Fibroblast of skin of abdomen (primary cell): ENCODE data around the gene ATG14.
"Not testable (repeated sequence)": the region's sequence is repeated elsewhere in the genome, so short reads cannot be mapped to it uniquely, and the experiment has no call there.

Source experiments
- DNase-seq: peaks from one replicate; pipeline ENCODE4 v3.0.0-alpha.2; 2013

Gene ATG14

DNA sequence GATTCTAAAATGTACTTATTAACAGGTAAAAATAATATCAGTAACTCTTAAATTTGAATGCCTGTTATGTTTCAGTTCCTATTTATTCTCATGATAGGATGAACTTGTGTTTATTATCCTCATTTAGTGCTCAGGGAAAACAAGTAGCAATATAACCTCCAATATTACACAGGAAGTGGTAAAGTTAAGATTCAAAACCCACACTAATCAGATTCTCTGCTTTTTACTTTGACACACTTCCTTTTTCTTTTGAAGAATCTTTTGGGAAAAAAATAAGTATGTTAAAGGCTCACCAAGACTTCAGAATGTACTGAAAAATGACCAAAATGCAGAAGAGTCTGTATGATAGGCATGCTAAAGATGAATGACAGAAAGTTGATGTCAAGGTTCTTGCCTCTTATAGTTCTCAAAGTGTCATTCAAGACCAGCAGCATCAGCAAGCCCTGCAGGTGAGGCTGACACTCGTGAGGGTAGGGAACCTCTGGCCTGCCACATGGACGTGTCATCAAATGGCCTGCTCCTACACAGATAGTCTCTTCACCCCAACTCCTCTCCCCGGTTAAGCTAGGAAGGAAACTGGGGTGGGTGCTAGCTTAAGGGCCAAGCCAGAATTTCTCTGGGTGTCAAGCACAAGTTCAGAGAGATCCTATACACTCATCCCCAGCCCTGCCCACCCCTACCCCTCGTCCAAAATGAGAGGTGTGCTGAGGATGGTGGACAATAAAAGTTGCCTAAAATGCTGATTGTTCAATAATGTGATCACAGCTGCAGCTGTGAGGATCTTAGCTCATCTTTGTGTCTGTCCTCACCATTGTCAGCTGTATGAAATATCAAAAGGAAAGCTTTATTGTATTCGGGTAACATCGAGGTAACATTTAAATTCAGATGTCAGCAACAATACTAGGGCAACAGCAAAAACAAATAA is 22.5 kb upstream of the ATG14 start:
- no peak for DNase-seq

DNA sequence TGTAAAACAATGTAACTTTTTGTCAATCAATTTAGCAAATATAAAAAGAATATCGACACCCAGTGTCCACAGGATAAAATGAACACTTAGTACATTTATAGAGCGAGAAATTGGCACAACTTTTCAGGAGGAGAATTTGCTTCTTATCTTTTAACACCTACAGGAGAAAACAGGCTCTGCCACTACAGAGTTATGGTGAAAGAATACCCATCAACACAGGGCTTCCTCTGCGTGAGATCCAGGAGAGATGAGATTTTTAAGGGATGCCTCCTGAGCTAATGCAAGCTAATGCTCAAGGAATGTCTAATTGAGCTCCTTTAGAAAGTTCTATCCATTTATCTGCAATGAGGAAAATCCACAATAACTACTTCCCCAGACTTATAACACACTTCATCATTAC is 21.0 kb upstream of the ATG14 start:
- DNase-seq = no peak

- DNase-seq = peak; percentile 65
Measured at GRCh38 chr14:55430024-55430690, 18.5 kb upstream of the ATG14 start.

DNA sequence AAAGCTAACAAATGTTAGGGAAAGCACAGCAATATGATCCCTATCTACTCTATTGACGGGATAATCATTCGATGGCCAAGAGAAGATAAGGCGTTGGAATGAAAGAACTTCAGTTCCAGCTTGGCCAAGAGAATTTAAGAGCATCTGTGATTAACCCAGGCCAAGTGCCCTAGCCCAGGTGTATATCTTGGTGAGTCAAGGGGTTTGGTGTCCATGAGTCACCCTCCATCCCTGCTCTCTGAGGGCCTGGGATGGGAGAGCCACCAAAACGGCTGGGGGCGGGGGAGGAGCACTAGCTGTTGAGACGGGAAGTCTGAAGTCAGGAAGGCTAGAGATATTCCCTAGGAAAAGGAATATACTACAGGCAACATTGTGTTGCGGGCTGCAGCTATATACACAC is 15.8 kb upstream of the ATG14 start:
- no peak for DNase-seq

DNA sequence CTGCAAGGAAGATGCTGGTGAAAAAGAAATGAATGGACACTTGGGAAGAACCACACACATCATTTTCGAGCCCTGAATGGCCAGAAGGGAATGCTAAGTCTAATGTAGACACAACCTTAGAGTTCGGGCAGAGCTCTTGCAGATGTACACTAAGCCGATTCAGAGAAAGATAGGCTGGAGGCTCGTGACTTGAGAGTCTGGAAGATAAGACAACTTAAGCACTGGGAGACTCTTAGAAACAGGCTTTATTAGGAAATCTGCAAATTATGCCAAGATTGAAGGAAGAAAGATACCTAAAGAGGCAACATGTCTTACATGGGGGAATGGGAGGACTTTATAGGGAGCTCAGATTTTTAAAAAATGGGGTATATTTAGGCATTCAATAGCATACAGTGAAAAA is 15.3 kb upstream of the ATG14 start:
- DNase-seq = no peak

DNA sequence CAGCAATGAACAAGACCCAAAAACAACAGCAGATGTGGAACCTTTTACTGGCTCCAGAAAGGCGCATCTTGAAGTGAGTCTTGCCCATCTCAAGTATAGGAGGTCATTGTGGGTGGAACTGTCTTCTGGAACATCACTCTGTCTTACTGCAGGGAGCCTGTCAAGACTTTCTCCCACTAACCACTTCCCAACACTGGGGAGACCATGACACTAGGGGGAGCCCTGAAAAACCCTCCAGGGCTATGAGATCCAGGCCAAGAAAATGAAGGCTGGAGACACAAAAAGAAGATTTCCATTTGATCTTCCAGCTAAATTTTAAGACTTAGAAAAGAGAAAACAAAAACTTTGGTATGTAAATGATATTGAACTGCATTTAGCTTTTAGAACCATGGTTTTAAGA is 13.5 kb upstream of the ATG14 start:
- no peak for DNase-seq

GRCh38 chr14:55423969-55424368 is 12.3 kb upstream of the ATG14 start:
- DNase-seq = no peak

GRCh38 chr14:55422338-55422737 is 10.7 kb upstream of the ATG14 start:
- not testable (repeated sequence) for DNase-seq

DNA sequence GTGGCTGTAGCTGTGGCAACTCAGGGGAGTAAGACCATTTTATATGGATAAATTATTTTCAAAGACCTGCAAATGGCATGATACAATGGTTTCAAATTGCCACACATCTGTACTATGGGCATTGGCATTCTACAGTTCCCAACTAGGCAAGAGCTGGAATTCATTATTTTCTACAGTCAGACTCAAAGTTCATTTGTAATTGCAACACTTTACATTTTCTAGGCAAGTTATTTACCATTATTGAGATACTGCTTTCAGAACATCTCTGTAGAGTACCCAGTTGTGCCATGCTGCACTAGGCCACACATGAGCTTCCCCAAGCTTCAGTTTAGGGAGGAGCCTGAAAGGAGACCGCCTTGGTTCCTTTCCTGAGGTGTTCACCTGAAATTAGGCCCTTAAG is 8.0 kb upstream of the ATG14 start:
- no peak for DNase-seq

- no peak for DNase-seq
Measured at GRCh38 chr14:55418411-55418810, 6.8 kb upstream of the ATG14 start.

- no peak for DNase-seq
Measured at GRCh38 chr14:55417955-55418354, 6.3 kb upstream of the ATG14 start.

DNA sequence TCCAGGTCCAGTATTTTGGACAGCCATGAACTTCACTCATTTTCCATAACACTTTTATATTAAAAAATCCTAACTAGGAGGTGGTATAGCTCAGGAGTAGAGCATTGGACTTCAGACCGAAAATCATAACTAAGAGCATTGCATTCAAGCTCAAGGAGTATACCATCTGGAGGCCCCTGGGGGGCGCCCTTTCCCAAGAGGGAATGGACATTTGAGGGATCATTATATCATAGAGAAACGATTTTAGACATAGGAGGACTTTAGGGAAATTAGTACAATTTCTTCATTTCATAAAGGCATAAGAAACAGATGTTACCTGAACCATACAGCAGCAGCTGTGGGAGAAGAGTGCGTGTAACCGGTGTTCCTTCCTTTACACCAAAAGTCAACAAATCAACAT is 5.2 kb upstream of the ATG14 start:
- DNase-seq = no peak

GRCh38 chr14:55414551-55414950 is 2.9 kb upstream of the ATG14 start:
- no peak for DNase-seq

DNA sequence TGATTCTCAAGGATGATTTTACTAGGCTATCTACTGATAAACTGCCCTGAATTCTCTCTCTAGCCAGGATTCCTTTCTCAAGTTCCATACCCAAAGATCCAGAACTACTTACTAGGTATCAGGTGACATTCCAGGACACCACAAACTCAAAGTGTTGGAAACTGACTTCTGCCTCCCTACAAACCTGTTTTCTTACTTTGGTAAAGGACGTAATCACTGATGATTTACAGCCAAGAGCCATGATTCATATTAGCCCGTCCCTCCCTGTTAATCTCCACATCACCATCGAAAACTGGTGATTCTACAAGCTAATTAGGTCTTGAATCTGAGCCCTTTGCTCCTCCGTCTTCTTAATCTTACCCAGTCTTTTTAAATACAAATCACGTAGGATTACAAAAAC is 1.0 kb upstream of the ATG14 start:
- DNase-seq = no peak

- DNase-seq = no peak
Measured at GRCh38 chr14:55410876-55411275, 754 bp downstream of the ATG14 start.

GRCh38 chr14:55404173-55404854 is 7.3 kb downstream of the ATG14 start:
- no peak for DNase-seq

- no peak for DNase-seq
Measured at GRCh38 chr14:55401751-55402150, 9.9 kb downstream of the ATG14 start.

GRCh38 chr14:55399852-55400251 is 11.8 kb downstream of the ATG14 start:
- no peak for DNase-seq

DNA sequence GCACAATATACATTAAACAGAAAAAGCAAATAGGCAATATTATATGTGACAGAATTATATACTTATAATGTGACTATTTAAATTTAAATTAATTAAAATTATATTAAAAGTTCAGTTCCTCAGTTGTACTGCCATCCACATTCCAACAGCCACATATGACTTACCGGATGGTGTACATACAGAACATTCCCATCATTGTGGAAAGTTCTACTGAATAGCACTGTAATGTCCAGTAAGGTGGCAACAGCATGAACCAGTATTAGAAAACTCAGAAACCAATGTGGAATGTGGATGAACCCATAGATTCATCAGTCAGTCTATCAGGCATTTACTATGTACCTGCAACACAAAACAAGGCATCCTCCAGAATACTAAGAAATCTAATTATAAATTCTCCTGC is 12.4 kb downstream of the ATG14 start:
- no peak for DNase-seq

GRCh38 chr14:55398679-55399078 is 13.0 kb downstream of the ATG14 start:
- peak; percentile 94 for DNase-seq

DNA sequence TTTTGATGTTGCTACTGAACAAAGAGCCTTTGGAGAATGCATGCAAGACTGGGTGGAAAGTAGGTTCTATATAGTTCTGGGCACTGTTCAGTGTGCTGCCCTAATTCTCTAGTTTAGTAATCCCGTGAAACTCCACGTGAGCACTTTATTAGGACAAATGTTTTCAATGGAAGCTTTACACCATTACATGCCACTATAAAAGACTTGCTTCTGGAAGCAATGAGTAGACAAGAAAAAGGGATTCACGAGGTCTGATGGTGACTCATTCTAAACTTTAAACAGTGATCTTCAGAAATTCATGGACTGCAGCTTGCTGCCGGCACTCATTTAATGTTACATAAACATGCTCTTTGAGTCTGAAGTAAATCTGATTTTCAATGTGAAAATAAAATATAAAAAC is 22.3 kb downstream of the ATG14 start:
- peak; percentile 62 for DNase-seq

DNA sequence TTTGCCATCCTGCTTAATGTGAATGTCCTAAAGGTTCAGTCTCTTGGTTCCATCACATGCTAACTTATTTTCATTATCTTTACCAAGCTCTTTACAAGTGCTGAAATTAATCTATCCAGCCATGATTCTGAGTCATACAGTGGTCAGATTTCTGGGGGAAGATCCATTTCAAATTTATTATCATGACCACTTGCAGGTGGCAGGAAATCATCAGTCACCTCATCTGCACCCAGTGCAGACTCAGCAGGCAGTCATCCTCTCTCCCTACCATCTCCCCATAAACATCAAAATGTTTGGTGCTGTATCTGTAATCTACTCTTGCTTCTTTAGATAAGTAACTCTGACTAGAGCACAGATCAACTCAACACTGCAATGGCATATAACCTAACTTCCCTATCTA is 23.5 kb downstream of the ATG14 start:
- peak; percentile 67 for DNase-seq

DNA sequence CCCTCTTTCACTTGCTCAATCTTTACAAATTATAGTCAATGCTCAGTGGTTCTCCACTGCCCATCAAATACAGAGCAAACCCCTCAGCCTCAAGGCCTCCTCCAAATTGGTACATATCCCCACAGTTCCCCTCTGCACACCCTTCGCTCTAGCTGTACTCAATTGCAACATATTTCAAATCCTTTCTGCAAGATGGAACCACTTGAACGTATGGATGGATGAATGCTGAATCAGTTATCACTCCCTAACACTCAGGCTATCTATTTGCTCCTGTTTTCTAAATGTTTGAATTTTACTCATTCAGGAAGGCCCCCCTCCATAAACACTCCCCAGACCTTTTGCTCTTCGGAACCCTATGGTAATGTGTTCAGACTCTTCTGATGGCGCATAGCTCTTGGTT is 24.5 kb downstream of the ATG14 start:
- DNase-seq = no peak
